SK-N-SH treated with all-trans-retinoic acid at 6 μM for 48 hours (cell line): ENCODE measurements around the gene ARL4D.

Experiments used
- ARNTL ChIP-seq: fragments of 450-650 bp; formaldehyde crosslinking; IDR thresholded peaks from 2 replicates; pipeline ENCODE4 v1.5.0; 2020; ENCODE audit warnings: low read depth, mild to moderate bottlenecking, moderate library complexity, borderline replicate concordance
- BACH2 ChIP-seq: fragments of 250-450 bp; sonication (Bioruptor Pico); IDR thresholded peaks from 2 replicates; pipeline ENCODE4 v1.9.0; 2021; ENCODE audit warnings: mild to moderate bottlenecking, borderline replicate concordance
- CSDC2 ChIP-seq: fragments of 250-450 bp; sonication (Bioruptor Pico); IDR thresholded peaks from 2 replicates; pipeline ENCODE4 v1.5.0; 2020; ENCODE audit warnings: mild to moderate bottlenecking, moderate library complexity
- ESRRG ChIP-seq: fragments of 250-450 bp; sonication (Bioruptor Pico); IDR thresholded peaks from 2 replicates; pipeline ENCODE4 v1.6.1; 2021; ENCODE audit warnings: mild to moderate bottlenecking
- RARB ChIP-seq: fragments of 250-450 bp; sonication (Bioruptor Pico); IDR thresholded peaks from 2 replicates; pipeline ENCODE4 v1.8.0; 2021; ENCODE audit warnings: mild to moderate bottlenecking, moderate library complexity
- TOX ChIP-seq: fragments of 250-450 bp; sonication (Bioruptor Pico); IDR thresholded peaks from 2 replicates; pipeline ENCODE4 v1.8.0; 2021; ENCODE audit warnings: mild to moderate bottlenecking, moderate library complexity, borderline replicate concordance
- ZNF565 ChIP-seq: fragments of 450-650 bp; formaldehyde crosslinking; conservative IDR thresholded peaks from 2 replicates; pipeline ENCODE4 v1.5.0; 2020; ENCODE audit warnings: low read depth, mild to moderate bottlenecking, moderate library complexity
- ZNF70 ChIP-seq: fragments of 450-650 bp; formaldehyde crosslinking; IDR thresholded peaks from 2 replicates; pipeline ENCODE4 v1.5.0; 2020; ENCODE audit warnings: mild to moderate bottlenecking, moderate library complexity
- TF ChIP-seq, protein P1 (sequence below): fragments of 250-450 bp; sonication (Bioruptor Pico); IDR thresholded peaks from 2 replicates; pipeline ENCODE4 v1.8.0; 2020; ENCODE audit warnings: mild to moderate bottlenecking, moderate library complexity, borderline replicate concordance
- TF ChIP-seq, protein P2 (sequence below): fragments of 250-450 bp; sonication (Bioruptor Pico); IDR thresholded peaks from 2 replicates; pipeline ENCODE4 v1.5.1; 2021; ENCODE audit warnings: mild to moderate bottlenecking, moderate library complexity

DNA sequence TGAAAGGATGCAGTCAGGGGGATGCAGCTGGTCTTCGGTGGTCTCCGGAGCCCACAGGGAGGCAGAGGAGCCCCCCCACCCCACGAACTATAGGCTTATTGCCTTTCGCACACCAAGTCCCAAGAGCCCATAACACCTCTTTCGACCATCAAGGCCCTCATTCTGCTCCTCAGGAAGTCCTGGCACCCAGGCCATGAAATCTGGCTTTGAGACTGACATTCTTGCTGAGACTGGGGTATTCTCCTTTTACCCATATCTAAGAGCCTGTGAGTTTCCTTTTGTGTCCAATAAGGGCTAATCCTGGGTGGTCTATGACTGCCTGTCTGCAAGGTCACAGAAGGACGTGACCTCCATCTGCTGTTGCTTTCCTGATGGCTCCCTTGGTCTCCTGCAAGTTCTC lies 6.4 kb upstream of the ARL4D start:
- TF ChIP-seq ESRRG (no peak), ZNF565 (CRISPR knock-in tag) (no peak), BACH2 (no peak), ZNF70 (CRISPR knock-in tag) (no peak), RARB (no peak), ARNTL (CRISPR knock-in tag) (no peak), TOX (CRISPR knock-in tag) (no peak), CSDC2 (no peak)
- TF ChIP-seq, protein P1, sequence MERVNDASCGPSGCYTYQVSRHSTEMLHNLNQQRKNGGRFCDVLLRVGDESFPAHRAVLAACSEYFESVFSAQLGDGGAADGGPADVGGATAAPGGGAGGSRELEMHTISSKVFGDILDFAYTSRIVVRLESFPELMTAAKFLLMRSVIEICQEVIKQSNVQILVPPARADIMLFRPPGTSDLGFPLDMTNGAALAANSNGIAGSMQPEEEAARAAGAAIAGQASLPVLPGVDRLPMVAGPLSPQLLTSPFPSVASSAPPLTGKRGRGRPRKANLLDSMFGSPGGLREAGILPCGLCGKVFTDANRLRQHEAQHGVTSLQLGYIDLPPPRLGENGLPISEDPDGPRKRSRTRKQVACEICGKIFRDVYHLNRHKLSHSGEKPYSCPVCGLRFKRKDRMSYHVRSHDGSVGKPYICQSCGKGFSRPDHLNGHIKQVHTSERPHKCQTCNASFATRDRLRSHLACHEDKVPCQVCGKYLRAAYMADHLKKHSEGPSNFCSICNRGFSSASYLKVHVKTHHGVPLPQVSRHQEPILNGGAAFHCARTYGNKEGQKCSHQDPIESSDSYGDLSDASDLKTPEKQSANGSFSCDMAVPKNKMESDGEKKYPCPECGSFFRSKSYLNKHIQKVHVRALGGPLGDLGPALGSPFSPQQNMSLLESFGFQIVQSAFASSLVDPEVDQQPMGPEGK (CRISPR knock-in tag), result no peak
- TF ChIP-seq, protein P2, sequence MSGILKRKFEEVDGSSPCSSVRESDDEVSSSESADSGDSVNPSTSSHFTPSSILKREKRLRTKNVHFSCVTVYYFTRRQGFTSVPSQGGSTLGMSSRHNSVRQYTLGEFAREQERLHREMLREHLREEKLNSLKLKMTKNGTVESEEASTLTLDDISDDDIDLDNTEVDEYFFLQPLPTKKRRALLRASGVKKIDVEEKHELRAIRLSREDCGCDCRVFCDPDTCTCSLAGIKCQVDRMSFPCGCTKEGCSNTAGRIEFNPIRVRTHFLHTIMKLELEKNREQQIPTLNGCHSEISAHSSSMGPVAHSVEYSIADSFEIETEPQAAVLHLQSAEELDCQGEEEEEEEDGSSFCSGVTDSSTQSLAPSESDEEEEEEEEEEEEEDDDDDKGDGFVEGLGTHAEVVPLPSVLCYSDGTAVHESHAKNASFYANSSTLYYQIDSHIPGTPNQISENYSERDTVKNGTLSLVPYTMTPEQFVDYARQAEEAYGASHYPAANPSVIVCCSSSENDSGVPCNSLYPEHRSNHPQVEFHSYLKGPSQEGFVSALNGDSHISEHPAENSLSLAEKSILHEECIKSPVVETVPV (CRISPR knock-in tag), result no peak
